GM12891 (cell line): ENCODE measurements around the gene MARK4.

Experiments used
- POLR2A ChIP-seq: IDR thresholded peaks from 2 replicates; pipeline ENCODE4 v1.6.1; 2011; ENCODE audit warnings: low read depth, low read length, control low read depth
- POLR2AphosphoS5 ChIP-seq: IDR thresholded peaks from 2 replicates; pipeline ENCODE4 v1.6.1; 2011; ENCODE audit warnings: low read depth, low read length, control low read depth
- POU2F2 ChIP-seq: IDR thresholded peaks from 2 replicates; pipeline ENCODE4 v1.6.1; 2011; ENCODE audit warnings: low read depth, mild to moderate bottlenecking, control low read depth, low read length, moderate library complexity
- SPI1 ChIP-seq: IDR thresholded peaks from 2 replicates; pipeline ENCODE4 v1.6.1; 2011; ENCODE audit warnings: low read depth, low read length, control low read depth
- TAF1 ChIP-seq: IDR thresholded peaks from 2 replicates; pipeline ENCODE4 v1.6.1; 2011; ENCODE audit warnings: low read depth, low read length, control low read depth

DNA sequence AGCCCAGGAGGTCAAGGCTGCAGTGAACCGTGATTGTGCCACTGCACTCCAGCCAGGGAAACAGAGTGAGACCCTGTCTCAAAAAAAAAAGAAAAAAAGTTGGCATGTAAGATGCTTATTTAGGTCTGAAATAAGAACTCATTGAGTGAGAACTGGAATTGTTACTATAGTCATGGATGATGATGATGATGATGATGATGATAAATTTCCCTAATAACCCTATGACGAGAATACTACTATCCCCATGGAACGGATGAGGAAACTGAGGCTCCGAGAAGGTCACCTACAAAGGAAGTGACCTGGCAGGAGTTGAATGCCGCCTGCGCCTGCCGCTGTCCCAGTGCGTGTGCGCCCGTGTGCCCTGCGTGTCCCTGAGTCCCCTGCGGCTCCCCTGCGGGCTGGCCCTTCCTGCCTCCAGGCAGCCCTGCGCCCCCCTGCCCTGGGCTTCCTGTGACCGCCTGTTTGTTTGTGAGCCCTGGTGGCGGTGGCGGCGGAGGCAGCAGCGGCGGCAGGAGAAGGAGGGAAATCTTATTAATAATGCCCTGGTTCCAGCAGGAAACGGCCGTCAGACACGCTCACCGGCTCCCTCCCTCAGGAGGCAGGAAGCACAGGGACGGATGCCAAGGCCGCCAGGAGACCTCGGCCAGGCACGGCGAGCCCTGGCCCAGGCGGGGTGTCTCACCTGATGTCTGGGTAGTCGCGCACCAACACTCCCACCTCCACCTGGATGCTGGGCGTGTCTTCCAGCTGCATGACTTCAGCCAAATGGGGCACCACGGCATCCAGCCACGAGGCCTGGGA is 35.5 kb upstream of the MARK4 start:
- no peak for TF ChIP-seq POLR2AphosphoS5
- TF ChIP-seq SPI1, result no peak
- no peak for TF ChIP-seq POU2F2
- no peak for TF ChIP-seq POLR2A
- no peak for TF ChIP-seq TAF1
